RPMI8226 (cell line): ENCODE data around the gene WNT7B.

Experiments used
- DNase-seq: peaks from one replicate; pipeline ENCODE4 v3.0.0-alpha.2; 2015

The WNT7B gene

GRCh38 chr22:45994491-45995404 is 17.8 kb upstream of the WNT7B start:
- peak; percentile 67 for DNase-seq

DNA sequence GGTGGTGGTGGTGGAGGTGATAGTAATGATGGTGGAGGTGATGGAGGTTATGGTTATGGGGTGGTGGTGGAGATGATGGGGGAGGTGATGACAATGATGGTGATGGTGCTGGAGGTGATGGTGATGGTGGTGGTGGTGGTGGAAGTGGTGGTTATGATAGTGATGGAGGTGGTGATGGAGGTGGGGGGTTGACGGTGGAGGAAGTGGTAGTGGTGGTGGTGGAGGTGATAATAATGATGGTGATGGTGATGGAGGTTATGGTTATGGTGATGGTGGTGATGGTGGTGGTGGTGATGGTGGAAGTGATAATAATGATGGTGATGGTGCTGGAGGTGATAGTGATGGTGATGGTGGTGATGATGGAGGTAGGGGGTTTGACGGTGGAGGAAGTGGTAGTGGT is 16.9 kb upstream of the WNT7B start:
- no peak for DNase-seq

DNA sequence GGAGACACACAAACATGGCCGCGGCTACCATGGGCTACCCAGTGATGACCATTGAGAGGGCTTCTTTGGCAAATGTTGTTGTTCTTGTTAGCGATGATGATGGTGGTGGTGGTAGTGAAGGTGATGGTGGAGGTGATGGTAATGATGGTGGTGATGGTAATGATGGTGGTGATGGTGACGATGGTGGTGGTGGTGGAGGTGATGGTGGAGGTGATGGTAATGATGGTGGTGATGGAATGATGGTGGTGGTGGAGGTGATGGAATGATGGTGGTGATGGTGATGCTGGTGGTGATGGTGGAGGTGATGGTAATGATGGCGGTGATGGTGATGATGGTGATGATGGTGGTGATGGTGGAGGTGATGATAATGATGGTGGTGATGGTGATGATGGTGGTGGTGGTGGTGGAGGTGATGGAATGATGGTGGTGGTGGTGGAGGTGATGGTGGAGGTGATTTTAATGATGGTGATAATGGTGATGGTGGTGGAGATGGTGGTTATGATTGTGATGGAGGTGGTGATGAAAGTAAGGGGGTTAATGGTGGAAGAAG is 16.3 kb upstream of the WNT7B start:
- DNase-seq, result no peak

- no peak for DNase-seq
Observed at GRCh38 chr22:45992737-45993136, 15.8 kb upstream of the WNT7B start.

DNA sequence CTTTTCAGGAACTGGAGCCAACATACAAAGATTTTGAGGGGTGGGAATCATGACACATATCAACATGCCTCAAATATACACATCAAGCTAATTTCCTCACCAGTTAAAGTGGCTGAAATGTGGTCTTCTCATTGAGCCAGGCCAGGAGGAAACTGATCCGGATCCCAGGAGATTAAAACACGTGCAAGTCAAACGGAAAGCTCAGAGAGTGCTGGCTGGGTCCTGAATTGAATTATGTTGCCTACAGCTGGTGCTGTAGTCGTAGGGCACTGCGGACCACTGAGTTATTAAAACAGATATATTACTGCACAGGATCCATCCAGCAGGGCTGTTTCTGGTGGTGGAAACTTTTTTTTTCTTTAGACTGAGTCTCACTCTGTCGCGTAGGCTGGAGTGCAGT is 14.1 kb upstream of the WNT7B start:
- DNase-seq, result no peak

DNA sequence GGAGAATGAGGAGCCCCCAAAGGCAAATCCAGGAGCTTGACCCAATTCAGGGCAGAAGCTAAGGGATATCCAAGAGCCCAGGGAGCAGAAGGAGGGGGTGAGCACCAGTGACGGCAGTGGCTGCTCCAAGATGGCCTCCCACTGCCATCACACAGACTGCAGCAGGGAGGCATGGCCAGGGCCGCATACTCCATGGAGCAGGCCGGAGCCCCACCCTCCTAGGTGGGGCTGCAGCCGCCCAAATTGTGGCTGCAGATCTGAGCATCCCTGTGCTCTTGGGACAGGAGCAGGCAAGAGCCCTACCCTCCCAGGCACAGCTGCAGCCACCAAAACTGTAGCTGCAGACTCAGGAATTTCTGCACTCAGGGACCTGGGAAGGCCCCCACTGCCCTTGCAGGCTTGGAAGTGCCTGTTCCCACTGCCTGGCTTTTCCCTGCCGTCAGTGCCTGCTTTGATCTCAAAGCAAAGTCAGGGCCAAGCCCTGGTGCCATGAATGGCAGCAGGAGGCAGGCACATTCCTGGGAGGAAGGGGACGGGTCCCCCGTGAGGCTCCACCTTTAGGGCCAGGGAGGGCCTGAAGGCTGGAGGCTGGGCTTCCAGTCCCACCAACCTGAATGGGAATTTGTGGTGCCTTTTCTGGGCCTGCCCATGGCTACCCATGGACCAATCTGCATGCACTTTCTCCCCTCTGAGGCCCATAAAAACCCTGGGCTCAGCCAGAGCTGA is 10.3 kb upstream of the WNT7B start:
- DNase-seq, result no peak

GRCh38 chr22:45984316-45984916 is 7.5 kb upstream of the WNT7B start:
- DNase-seq, result no peak

DNA sequence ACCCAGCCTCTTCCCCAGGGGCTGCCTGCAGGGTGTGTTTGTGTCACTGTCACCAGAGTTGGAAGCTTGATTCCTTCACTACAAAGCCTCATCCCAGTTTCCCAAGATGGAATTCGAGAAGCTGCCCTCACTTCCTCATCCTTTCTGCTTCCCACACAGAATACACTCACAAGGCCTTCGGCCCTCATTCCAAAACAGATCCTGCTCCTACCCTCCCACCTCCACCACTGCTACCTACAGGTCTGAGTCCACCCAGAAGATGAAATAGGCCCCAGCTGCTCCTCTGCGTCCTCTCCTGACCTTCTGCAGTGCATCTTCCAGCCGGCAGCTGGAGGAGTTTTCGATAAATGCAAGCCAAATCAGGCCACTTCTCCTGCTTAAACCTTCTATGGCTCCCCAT is 6.8 kb upstream of the WNT7B start:
- no peak for DNase-seq

- DNase-seq, result no peak
Observed at GRCh38 chr22:45980761-45981160, 3.8 kb upstream of the WNT7B start.

- DNase-seq, result no peak
Observed at GRCh38 chr22:45980268-45980570, 3.3 kb upstream of the WNT7B start.

DNA sequence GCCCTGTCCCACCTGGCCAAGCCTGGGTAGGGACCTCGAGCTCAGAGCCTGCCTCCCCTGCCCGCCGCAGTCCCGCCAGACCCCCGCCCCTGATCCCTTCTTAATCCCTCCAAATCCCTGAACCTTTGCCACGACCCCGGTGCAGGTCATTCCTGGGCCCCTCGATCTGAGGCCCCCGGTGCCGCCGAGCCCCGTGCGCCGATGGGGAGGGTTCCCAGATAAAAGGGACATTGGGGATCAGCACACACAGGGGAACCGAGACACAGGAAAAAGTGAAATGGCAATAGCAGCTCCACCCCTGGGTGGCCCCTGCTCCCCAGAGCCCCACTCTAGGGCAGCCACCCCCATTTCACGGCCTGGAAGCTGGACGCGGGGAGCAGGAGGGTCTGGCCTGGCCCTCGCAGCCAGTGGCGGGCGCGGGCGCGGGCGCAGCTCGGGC is 1.3 kb upstream of the WNT7B start:
- no peak for DNase-seq

GRCh38 chr22:45977551-45978274 is 751 bp upstream of the WNT7B start:
- DNase-seq, result peak; percentile 66

- DNase-seq, result peak; percentile 32
Observed at GRCh38 chr22:45976254-45977002, 534 bp downstream of the WNT7B start.

DNA sequence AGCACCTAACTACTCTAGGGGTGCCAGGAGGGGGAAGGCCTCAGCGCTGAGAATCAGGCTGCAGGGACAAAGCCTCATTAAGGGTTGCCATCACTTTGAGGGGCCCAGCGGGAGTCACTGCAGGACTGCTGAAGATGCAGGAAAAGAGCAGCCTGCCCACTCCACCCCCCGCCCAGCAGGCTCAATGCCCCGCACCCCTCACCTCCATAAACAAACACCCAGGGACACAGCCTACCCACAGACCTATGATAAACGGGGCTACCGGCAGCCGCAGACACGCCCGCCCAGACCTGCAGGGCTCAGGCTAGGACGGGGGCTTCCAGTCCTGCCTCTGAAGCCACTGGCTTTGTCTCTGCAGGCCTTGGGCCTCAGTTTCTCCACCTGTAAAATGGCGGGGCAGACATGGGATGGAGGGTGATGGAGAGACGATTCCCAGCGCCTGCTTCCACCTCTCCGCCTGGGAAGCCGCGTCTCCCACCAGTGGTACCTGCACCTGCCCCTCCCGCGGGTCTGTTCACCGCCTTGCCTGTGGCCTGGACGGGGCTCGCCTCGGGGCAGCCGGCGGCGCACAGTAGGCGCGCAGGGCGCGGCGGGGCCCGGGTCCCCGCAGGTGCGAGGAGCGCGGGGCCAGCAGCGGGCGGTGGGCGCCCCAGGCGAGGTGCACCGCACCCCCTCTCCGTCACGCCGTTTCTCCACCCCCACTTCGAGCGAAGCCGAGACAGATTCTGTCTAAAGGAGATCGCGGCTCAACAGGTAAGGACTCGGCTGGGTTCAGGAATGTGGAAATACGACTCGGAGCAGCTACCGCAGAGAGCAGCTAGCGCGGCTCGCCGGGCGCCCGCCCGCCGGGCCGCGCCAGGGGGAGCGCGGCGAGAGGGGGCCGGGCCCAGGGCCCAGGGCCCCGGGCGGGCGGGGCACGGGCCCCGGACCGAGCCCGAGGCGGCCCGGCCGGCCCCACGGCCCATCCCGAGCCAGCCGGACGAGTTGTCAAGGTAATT is 1.5 kb downstream of the WNT7B start:
- DNase-seq, result peak; percentile 54

GRCh38 chr22:45974498-45974897 is 2.5 kb downstream of the WNT7B start:
- no peak for DNase-seq

DNA sequence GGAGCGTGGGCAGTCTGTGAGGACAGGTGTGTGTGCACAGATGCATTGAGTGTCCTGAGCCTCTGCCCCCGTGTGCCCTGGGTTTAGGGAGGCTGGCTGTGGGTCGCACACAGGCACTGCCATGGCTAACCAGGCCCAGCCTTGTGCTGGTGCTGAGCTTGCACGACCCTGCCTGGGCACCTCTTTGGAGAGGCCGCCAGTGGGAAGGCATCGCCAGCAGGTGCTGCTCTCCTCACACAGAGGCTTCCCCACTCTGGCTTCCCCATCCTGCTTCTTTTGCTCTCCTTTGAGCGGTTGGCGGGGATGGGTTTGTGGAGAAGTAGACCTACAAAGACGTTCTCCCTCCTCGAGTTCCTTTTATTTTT is 4.1 kb downstream of the WNT7B start:
- peak; percentile 26 for DNase-seq

DNA sequence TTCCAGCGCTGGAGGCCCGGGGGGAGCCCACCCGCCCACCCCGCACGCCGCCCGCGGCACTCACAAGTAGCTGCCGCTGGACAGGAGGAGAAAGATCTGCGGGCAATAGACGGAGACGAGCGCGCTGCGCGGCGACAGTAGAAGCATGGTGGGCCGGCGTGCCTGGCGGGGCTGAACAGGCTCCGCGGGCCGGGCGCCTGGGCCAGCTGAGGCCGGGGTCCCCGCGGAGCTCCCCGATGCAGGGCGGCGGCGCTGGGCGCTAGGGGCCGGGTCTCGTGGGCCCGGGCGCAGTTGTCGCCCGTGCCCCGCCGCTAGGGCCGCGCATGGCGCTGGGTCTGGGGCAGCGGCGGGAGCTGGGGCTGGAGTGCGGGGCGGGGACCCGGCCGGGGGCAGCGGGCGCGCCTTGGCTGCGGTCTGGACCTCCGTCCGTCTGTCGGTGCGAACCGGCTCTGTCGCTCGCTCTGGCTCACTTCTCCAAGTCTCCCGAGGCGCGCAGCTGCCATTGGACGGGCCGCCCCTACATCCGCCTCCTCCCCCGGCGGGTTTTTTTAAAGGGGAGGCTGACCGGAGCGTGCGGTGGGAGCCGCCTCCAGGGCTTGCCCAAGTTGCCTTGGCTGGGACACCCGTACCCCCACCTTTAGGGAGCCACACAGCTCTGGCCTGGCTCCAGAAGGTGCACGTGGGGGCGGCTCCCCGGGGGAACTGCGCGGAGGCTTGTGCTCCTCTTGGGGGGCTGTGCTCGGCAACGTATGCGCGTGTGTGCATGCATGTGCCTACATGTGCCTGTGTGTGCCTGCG is 4.7 kb downstream of the WNT7B start:
- DNase-seq, result no peak

GRCh38 chr22:45971408-45972028 is 5.4 kb downstream of the WNT7B start:
- no peak for DNase-seq

DNA sequence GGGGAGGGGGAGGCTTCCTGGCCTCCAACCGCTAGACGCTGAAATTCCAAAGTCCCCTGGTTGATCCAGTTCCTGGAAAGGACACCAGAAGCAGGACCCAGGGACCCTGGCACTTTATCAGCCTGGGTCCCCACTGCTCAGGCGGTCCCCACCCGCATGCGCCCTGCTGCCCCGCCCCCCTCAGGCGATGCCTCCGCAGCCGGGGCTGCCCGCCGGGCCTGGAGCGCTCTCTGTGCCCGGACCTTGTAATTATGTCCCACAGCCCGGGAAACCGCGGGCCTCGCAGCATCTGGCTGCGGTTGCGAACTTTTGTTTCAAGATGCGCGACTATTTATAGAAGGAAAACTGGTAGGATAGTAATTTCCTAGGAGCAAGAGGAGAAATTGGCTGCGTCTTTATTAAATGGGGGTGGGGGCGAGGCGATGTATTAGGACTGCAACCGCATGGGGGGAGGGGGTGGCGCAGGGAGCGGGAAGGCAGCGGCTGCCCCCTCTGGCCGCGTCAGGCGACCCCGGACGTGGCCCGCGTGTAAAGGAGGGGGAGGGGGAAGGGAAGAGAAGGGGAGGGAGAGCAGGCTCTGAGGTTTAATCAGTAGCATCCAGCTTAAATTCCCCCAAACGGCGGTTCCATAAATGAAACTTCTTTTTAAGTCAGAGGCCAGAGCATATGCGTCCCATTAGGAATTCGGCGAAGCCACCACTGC is 6.1 kb downstream of the WNT7B start:
- peak; percentile 69 for DNase-seq
